H1 (cell line): ENCODE data around the gene NUDT6. TPM values are rescaled to one million over a fixed set of nuclear protein-coding genes. Genes with fewer than 3 reads are reported as not detected.

Source experiments
- CTCF ChIA-PET: fragments of 300-600 bp; sonication (Branson Sonifier 250); formaldehyde crosslinking; loops from one replicate; lab custom pipeline; 2021; ENCODE audit not compliant: partially characterized antibody; lab: Charles Lee
- POLR2A ChIA-PET: fragments of 300-600 bp; sonication (Branson Sonifier 250); formaldehyde crosslinking; loops from one replicate; lab custom pipeline; 2021; ENCODE audit warnings: inconsistent platforms; ENCODE audit not compliant: partially characterized antibody; lab: Charles Lee
- DNase-seq, 2 experiments: peaks; one replicate each; pipeline versions ENCODE4 v3.0.0 to v3.0.0-alpha.2; 2010 to 2022; ENCODE audit warnings: low spot score in 2 of 2, low read depth in 1 of 2, mixed read lengths in 1 of 2
- FAIRE-seq: peaks from 2 replicates; lab custom pipeline; 2011; peaks lifted over from hg19 to GRCh38; lab: Jason Lieb, UNC
- H2AFZ ChIP-seq: 2 replicates; pipeline ENCODE4 v1.8.1; 2012; ENCODE audit warnings: low read length, inconsistent platforms
- H2AK5ac ChIP-seq: 2 replicates; pipeline ENCODE4 v1.6.1; 2013; ENCODE audit warnings: low read depth, low read length
- H2BK120ac ChIP-seq: replicated peaks from 2 replicates; pipeline ENCODE3; 2013; ENCODE audit warnings: low read depth, low read length, inconsistent platforms
- H2BK12ac ChIP-seq: 2 replicates; pipeline ENCODE4 v1.6.1; 2013; ENCODE audit warnings: low read depth, low read length
- H2BK15ac ChIP-seq: 2 replicates; pipeline ENCODE4 v1.6.1; 2013; ENCODE audit warnings: low read length
- H2BK20ac ChIP-seq: 2 replicates; pipeline ENCODE4 v1.6.1; 2013; ENCODE audit warnings: low read length
- H2BK5ac ChIP-seq: 2 replicates; pipeline ENCODE4 v1.6.1; 2013; ENCODE audit warnings: low read depth, low read length
- H3K14ac ChIP-seq: 2 replicates; pipeline ENCODE4 v1.6.1; 2013; ENCODE audit warnings: inconsistent platforms; ENCODE audit not compliant: insufficient read length
- H3K18ac ChIP-seq: 2 replicates; pipeline ENCODE4 v1.6.1; 2013; ENCODE audit warnings: low read length; ENCODE audit errors: extremely low read depth
- H3K23ac ChIP-seq: 2 replicates; pipeline ENCODE4 v1.6.1; 2013; ENCODE audit warnings: inconsistent platforms; ENCODE audit not compliant: insufficient read length
- H3K23me2 ChIP-seq: 2 replicates; pipeline ENCODE4 v1.6.1; 2013; ENCODE audit warnings: low read depth, low read length
- H3K27ac ChIP-seq: 2 replicates; pipeline ENCODE4 v1.6.1; 2011; ENCODE audit warnings: low read depth, low read length, inconsistent platforms
- H3K27me3 ChIP-seq, 4 experiments: replicated peaks in 1 of 4; 1 replicate in 1 of 4; 2 replicates in 3 of 4; pipeline versions ENCODE4 v1.6.1 to v1.8.1; 2011 to 2013; ENCODE audit warnings: low read length in 3 of 4, mild to moderate bottlenecking in 3 of 4, inconsistent platforms in 2 of 4, mixed read lengths in 2 of 4, moderate library complexity in 1 of 4; ENCODE audit not compliant: control insufficient read depth in 3 of 4, insufficient read depth in 3 of 4; ENCODE audit errors: extremely low read depth in 1 of 4
- H3K36me3 ChIP-seq, 4 experiments: 2 replicates each; pipeline versions ENCODE4 v1.6.1 to v1.8.1; 2011 to 2013; ENCODE audit warnings: mild to moderate bottlenecking in 4 of 4, low read length in 3 of 4, moderate library complexity in 2 of 4, control low read depth in 1 of 4, inconsistent platforms in 1 of 4; ENCODE audit not compliant: insufficient read depth in 4 of 4, control insufficient read depth in 2 of 4
- H3K4ac ChIP-seq: replicated peaks from 2 replicates; pipeline ENCODE3; 2013; ENCODE audit warnings: low read length, low read depth, mixed read lengths, inconsistent platforms; ENCODE audit not compliant: insufficient read length
- H3K4me1 ChIP-seq, 4 experiments: replicated peaks in 1 of 4; 1 replicate in 1 of 4; 2 replicates in 3 of 4; pipeline versions ENCODE4 v1.6.1 to v1.8.1; 2011 to 2013; ENCODE audit warnings: low read length in 3 of 4, inconsistent platforms in 2 of 4, mixed read lengths in 1 of 4; ENCODE audit not compliant: insufficient read depth in 4 of 4, control insufficient read depth in 3 of 4
- H3K4me2 ChIP-seq, 2 experiments: 2 replicates each; pipeline versions ENCODE4 v1.6.1 to v1.8.1; 2011 to 2013; ENCODE audit warnings: low read depth in 2 of 2, low read length in 2 of 2, control low read depth in 1 of 2, inconsistent platforms in 1 of 2, mild to moderate bottlenecking in 1 of 2; ENCODE audit not compliant: insufficient read depth in 1 of 2
- H3K4me3 ChIP-seq, 4 experiments: fragments of 200-600, 300-600 bp in 1 of 4; sonication (generic), shearing (Covaris generic), sonication (Bioruptor Twin) in 1 of 4; 2 replicates each; pipeline versions ENCODE4 v1.5.1 to v1.8.1; 2011 to 2016; ENCODE audit warnings: low read length in 4 of 4, low read depth in 3 of 4, control low read depth in 2 of 4, inconsistent platforms in 2 of 4, mild to moderate bottlenecking in 2 of 4, mixed read lengths in 1 of 4, moderate library complexity in 1 of 4; ENCODE audit not compliant: insufficient read depth in 2 of 4; ENCODE audit errors: extremely low read depth in 1 of 4
- H3K56ac ChIP-seq: replicated peaks from 2 replicates; pipeline ENCODE3; 2013; ENCODE audit warnings: low read depth, mild to moderate bottlenecking, mixed read lengths, low read length, inconsistent platforms; ENCODE audit not compliant: insufficient read length
- H3K79me1 ChIP-seq: 2 replicates; pipeline ENCODE4 v1.6.1; 2013; ENCODE audit warnings: low read depth, low read length, control low read depth
- H3K79me2 ChIP-seq, 2 experiments: 2 replicates each; pipeline versions ENCODE4 v1.6.1 to v1.8.1; 2012 to 2013; ENCODE audit warnings: low read length in 2 of 2, mild to moderate bottlenecking in 2 of 2, inconsistent platforms in 1 of 2; ENCODE audit not compliant: insufficient read depth in 2 of 2, control insufficient read depth in 1 of 2
- H3K9ac ChIP-seq, 4 experiments: replicated peaks in 1 of 4; 1 replicate in 1 of 4; 2 replicates in 3 of 4; pipeline versions ENCODE4 v1.6.1 to v1.8.1; 2011 to 2013; ENCODE audit warnings: low read depth in 3 of 4, low read length in 3 of 4, control low read depth in 2 of 4, mild to moderate bottlenecking in 2 of 4, moderate library complexity in 2 of 4, inconsistent platforms in 1 of 4; ENCODE audit errors: extremely low read depth in 1 of 4
- H3K9me3 ChIP-seq, 2 experiments: 2 replicates each; pipeline versions ENCODE4 v1.6.1 to v1.8.1; 2012 to 2013; ENCODE audit warnings: mild to moderate bottlenecking in 2 of 2, moderate library complexity in 2 of 2, control low read depth in 1 of 2, inconsistent platforms in 1 of 2, low read depth in 1 of 2, low read length in 1 of 2, mixed read lengths in 1 of 2; ENCODE audit not compliant: insufficient read depth in 2 of 2
- H4K20me1 ChIP-seq, 2 experiments: replicated peaks in 1 of 2; 2 replicates each; pipeline versions ENCODE3 to v1.8.1; 2011 to 2013; ENCODE audit warnings: inconsistent platforms in 2 of 2, low read length in 2 of 2, mild to moderate bottlenecking in 1 of 2; ENCODE audit not compliant: insufficient read depth in 2 of 2, control insufficient read depth in 1 of 2
- H4K5ac ChIP-seq: 2 replicates; pipeline ENCODE4 v1.6.1; 2013; ENCODE audit warnings: low read length, low read depth, mixed read lengths, inconsistent platforms; ENCODE audit not compliant: insufficient read length
- H4K8ac ChIP-seq: 2 replicates; pipeline ENCODE4 v1.8.0; 2013; ENCODE audit warnings: mild to moderate bottlenecking, moderate library complexity, low read length, inconsistent platforms; ENCODE audit not compliant: insufficient read depth; ENCODE audit errors: extremely low read depth
- H4K91ac ChIP-seq: replicated peaks from 2 replicates; pipeline ENCODE3; 2013; ENCODE audit warnings: low read length, mixed read lengths, inconsistent platforms; ENCODE audit not compliant: insufficient read length
- BCL11A ChIP-seq, 2 experiments: IDR thresholded peaks; one replicate each; pipeline ENCODE4 v1.6.1; 2011; ENCODE audit warnings: low read depth in 2 of 2, low read length in 2 of 2, mild to moderate bottlenecking in 2 of 2
- CHD2 ChIP-seq: IDR thresholded peaks from 2 replicates; pipeline ENCODE4 v1.6.1; 2012; ENCODE audit warnings: low read length, improper control_type of control experiment
- EP300 ChIP-seq, 2 experiments: IDR thresholded peaks; 1 replicate in 1 of 2; 2 replicates in 1 of 2; pipeline ENCODE4 v1.6.1; 2011 to 2012; ENCODE audit warnings: low read depth in 2 of 2, low read length in 2 of 2, mild to moderate bottlenecking in 2 of 2, borderline replicate concordance in 1 of 2, inconsistent platforms in 1 of 2, moderate library complexity in 1 of 2
- HDAC2 ChIP-seq, 2 experiments: fragments of 300-600 bp in 1 of 2; sonication (generic) in 1 of 2; IDR thresholded peaks; 2 replicates each; pipeline ENCODE4 v1.6.1; 2011 to 2012; ENCODE audit warnings: low read depth in 2 of 2, low read length in 2 of 2, mild to moderate bottlenecking in 2 of 2, moderate library complexity in 2 of 2, borderline replicate concordance in 1 of 2, inconsistent platforms in 1 of 2
- HDAC6 ChIP-seq: IDR thresholded peaks from one replicate; pipeline ENCODE4 v1.7.1; 2012; ENCODE audit warnings: low read depth, mild to moderate bottlenecking, inconsistent platforms, low read length, moderate library complexity
- POLR2A ChIP-seq, 2 experiments: IDR thresholded peaks; 1 replicate in 1 of 2; 2 replicates in 1 of 2; pipeline ENCODE4 v1.6.1; 2011; ENCODE audit warnings: low read depth in 2 of 2, low read length in 2 of 2, mild to moderate bottlenecking in 2 of 2; ENCODE audit errors: control extremely low read depth in 1 of 2
- RAD21 ChIP-seq, 2 experiments: IDR thresholded peaks in 1 of 2; conservative IDR thresholded peaks in 1 of 2; 2 replicates each; pipeline ENCODE4 v1.6.1; 2011; ENCODE audit warnings: low read depth in 2 of 2, low read length in 2 of 2, improper control_type of control experiment in 1 of 2, inconsistent platforms in 1 of 2, mild to moderate bottlenecking in 1 of 2, moderate library complexity in 1 of 2
- SP4 ChIP-seq: IDR thresholded peaks from 2 replicates; pipeline ENCODE4 v1.6.1; 2012; ENCODE audit warnings: low read length, inconsistent platforms
- YY1 ChIP-seq: IDR thresholded peaks from 2 replicates; pipeline ENCODE4 v1.6.1; 2011; ENCODE audit warnings: low read depth, mild to moderate bottlenecking, low read length
- polyA plus RNA-seq, 7 experiments: library from polyadenylated mRNA; depleted of rRNA in 3 of 7; stranded (reverse) in 5 of 7; unstranded in 2 of 7; fragments of >200 nt in 5 of 7; fragments of 200-250 nt in 2 of 7; gene quantifications; 1 replicate in 5 of 7; 2 replicates in 1 of 7; 4 replicates in 1 of 7; pipeline versions ENCODE4 v1.2.1 to v1.2.3, GENCODE V29; 2011 to 2013; ENCODE audit warnings: missing spikeins in 2 of 7, mixed read lengths in 2 of 7
- total RNA-seq: library from RNA; stranded (reverse); fragmentation: NEBNext Ultra II Directional; extraction: Animal tissue kit (Norgen Biotek cat#: 25700); gene quantifications from 2 replicates; pipeline ENCODE4 v1.2.1, GENCODE V29; 2021
- TF ChIP-seq, protein P1 (sequence below), 3 experiments: IDR thresholded peaks; 1 replicate in 2 of 3; 2 replicates in 1 of 3; pipeline versions ENCODE4 v1.5.1 to v1.6.1; 2011; ENCODE audit warnings: low read length in 3 of 3, mild to moderate bottlenecking in 3 of 3, inconsistent platforms in 2 of 3, low read depth in 1 of 3, moderate library complexity in 1 of 3; ENCODE audit not compliant: insufficient read depth in 1 of 3; ENCODE audit errors: control extremely low read depth in 1 of 3
- TF ChIP-seq, protein P2 (sequence below): IDR thresholded peaks from 2 replicates; pipeline ENCODE4 v1.6.1; 2011; ENCODE audit warnings: low read depth, mild to moderate bottlenecking, low read length; ENCODE audit not compliant: insufficient read depth

The NUDT6 gene
- total and polyA plus RNA-seq, 2 of the 8 experiments (the other 6 are each of a cell fraction or from before 2014, with no cell fraction given): 5.0 to 12.4 TPM

DNA sequence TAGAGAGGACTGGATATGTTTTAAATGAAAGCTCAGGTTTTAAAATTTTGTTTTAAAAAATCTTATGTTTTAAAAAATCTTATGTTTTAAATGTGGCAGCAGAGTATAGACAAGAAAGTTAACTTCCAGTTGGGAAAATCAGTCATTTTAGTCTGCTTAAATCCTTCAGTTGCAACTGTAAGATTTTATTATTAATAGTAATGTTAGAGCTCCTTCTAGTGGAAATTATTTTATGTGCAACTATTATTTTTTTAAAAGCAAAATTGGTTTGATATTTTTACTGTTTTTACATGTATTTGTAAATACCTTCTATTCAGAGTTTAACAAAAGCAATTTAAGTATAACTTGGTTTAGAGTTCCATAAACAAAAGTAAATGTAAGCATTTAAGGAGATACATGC, 8.5 kb upstream of the NUDT6 start:
- Histone ChIP-seq H4K5ac (no peak overlapping the region), H2BK120ac (no peak overlapping the region), H3K9me3 (no peaks in the 10 kb centered on the region), H3K4me2 (no peak overlapping the region), H3K23ac (no peak overlapping the region), H2BK12ac (no peak overlapping the region), H3K79me1 (no peaks in the 10 kb centered on the region; the same call in 1 of the 2 replicates), H4K8ac (no peak overlapping the region), H4K20me1 (peaks cover 0 to 4% of the 10 kb centered on the region in 2 experiments), H3K36me3 (peaks cover 8 to 63% (median 29%) of the 10 kb centered on the region in 4 experiments; a peak in 7 of 8 replicates), H2AFZ (no peak overlapping the region), H3K4ac (no peak overlapping the region), H4K91ac (no peak overlapping the region), H3K79me2 (peaks cover 0 to 20% of the 10 kb centered on the region in 2 experiments; a peak in 2 of 4 replicates), H3K4me3 (no peak overlapping the region), H3K14ac (no peak overlapping the region), H2BK20ac (no peak overlapping the region), H2BK15ac (no peak overlapping the region)
- POLR2A ChIA-PET: no interaction called here
- CTCF ChIA-PET: interaction anchor here (0.7 to 3.1 kb wide), 20 partner anchors 9 to 436 kb away, joined by 3 to 19 read pairs (median 3); partner anchors contain the start of genes BBS12 and NUDT6
- no peak for FAIRE-seq
- DNase-seq: no peak
- TF ChIP-seq BCL11A (IDR thresholded peaks at IDR 0.05; ENCODE audit: low read depth in 2 of 2, low read length in 2 of 2) (no peak), POLR2A (IDR thresholded peaks at IDR 0.05; ENCODE audit: control extremely low read depth in 1 of 2, low read depth in 2 of 2, low read length in 2 of 2) (no peak), SP4 (no peak), HDAC6 (no peak), YY1 (no peak), CHD2 (no peak), HDAC2 (IDR thresholded peaks at IDR 0.05; ENCODE audit: borderline replicate concordance in 1 of 2, low read depth in 2 of 2, low read length in 2 of 2) (no peak), RAD21 (IDR thresholded peaks at IDR 0.05 in 1 of 2, conservative IDR thresholded peaks at IDR 0.05 in 1 of 2; ENCODE audit: low read depth in 2 of 2, low read length in 2 of 2) (peak in 1 of 2 experiments; percentile 16; a peak in 2 of 4 replicates), EP300 (IDR thresholded peaks at IDR 0.05; ENCODE audit: borderline replicate concordance in 1 of 2, low read depth in 2 of 2, low read length in 2 of 2) (no peak)
- TF ChIP-seq, protein P1, sequence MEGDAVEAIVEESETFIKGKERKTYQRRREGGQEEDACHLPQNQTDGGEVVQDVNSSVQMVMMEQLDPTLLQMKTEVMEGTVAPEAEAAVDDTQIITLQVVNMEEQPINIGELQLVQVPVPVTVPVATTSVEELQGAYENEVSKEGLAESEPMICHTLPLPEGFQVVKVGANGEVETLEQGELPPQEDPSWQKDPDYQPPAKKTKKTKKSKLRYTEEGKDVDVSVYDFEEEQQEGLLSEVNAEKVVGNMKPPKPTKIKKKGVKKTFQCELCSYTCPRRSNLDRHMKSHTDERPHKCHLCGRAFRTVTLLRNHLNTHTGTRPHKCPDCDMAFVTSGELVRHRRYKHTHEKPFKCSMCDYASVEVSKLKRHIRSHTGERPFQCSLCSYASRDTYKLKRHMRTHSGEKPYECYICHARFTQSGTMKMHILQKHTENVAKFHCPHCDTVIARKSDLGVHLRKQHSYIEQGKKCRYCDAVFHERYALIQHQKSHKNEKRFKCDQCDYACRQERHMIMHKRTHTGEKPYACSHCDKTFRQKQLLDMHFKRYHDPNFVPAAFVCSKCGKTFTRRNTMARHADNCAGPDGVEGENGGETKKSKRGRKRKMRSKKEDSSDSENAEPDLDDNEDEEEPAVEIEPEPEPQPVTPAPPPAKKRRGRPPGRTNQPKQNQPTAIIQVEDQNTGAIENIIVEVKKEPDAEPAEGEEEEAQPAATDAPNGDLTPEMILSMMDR (IDR thresholded peaks at IDR 0.05; ENCODE audit: control extremely low read depth in 1 of 3, insufficient read depth in 1 of 3, low read depth in 1 of 3, low read length in 3 of 3): peak in 1 of 3 experiments; percentile 21; a peak in 2 of 4 replicates
- TF ChIP-seq, protein P2, sequence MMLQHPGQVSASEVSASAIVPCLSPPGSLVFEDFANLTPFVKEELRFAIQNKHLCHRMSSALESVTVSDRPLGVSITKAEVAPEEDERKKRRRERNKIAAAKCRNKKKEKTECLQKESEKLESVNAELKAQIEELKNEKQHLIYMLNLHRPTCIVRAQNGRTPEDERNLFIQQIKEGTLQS: no peak
- TF ChIP-seq, all 59 proteins: peak for 2
- H3K18ac ChIP-seq: no peak overlapping the region
- no peak overlapping the region for H2BK5ac ChIP-seq
- no peak overlapping the region for H2AK5ac ChIP-seq
- no peaks in the 10 kb centered on the region for H3K23me2 ChIP-seq
- no peak overlapping the region for H3K27ac ChIP-seq
- H3K56ac ChIP-seq: no peak overlapping the region
- H3K9ac ChIP-seq: no peak overlapping the region
- peaks cover 0 to 2% (median 0%) of the 10 kb centered on the region in 4 experiments; a peak in 1 of 7 replicates for H3K27me3 ChIP-seq
- H3K4me1 ChIP-seq: no peaks in the 10 kb centered on the region
